ENCODE measurements around the gene NHLRC1. TPM values are rescaled to one million over a fixed set of nuclear protein-coding genes. Genes with fewer than 3 reads are reported as not detected.
"Not testable (repeated sequence)": the region's sequence is repeated elsewhere in the genome, so short reads cannot be mapped to it uniquely, and the experiment has no call there.

NHLRC1 gene
- total and polyA plus RNA-seq, 11 donors: 0.56 to 2.6 (median 1.3) TPM

DNA sequence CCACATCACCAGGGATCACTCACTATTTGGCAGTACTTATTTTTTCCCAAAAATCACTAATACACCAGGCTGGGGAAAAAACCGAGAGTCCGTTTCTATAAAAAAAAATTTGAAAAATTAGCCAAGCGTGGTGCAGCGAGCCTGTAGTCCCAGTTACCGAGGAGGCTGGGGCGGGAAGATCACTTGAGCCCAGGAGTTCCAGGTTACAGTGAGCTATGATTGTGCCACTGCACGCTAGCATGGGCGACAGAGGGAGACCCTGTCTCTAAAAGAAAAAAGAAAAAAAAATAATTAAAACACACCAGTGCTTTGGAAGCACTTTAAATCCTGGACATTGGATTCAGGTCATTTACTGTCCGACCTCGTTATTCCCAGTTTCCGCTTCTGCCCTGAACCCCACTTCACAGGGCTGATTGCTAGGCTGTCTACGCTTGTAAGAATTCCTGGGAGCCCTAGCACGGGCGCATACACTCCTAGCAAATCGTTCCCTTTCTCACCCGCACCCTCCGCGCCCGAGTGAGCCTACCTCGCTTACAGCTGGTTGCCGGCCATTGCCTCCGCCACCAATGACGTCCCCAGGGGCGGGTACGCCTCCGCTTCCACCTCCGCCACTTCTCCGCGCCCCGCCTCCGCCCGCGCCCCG, 32.2 kb upstream of the NHLRC1 start, which contains the start of gene TPMT:
TPMT (minus strand) TSS at position 571 of the 643 bp plus-strand sequence. CDS start 5,950 bp downstream, outside the sequence.
- intact Hi-C loops (cut with DNase I): loop anchor here in 2 of 10 donors (5.0 kb wide), 1 partner anchor 108 kb away; the partner anchor contains the start of gene DEK (in 2 of the 2)
- Histone ChIP-seq H3K27me3 (no peaks in the 10 kb centered on the region), H3K4me3 (peak within 1 kb of the TSS; percentile 84 to 99 (median 92)), H3K4me1 (peaks cover 0 to 33% (median 14%) of the 10 kb centered on the region in 12 donors), H3K27ac (peak within 1 kb of the TSS; percentile 65 to 93 (median 90)), H3K36me3 (peaks cover 0 to 5% (median 0%) of the 10 kb centered on the region in 9 donors), H3K9me3 (no peaks in the 10 kb centered on the region)
- DNase-seq: peak in 3 of 5 donors; percentile 21 to 33 (median 30)
- TF ChIP-seq POLR2A (IDR thresholded peaks at IDR 0.05): no peak
- TF ChIP-seq, protein P1, sequence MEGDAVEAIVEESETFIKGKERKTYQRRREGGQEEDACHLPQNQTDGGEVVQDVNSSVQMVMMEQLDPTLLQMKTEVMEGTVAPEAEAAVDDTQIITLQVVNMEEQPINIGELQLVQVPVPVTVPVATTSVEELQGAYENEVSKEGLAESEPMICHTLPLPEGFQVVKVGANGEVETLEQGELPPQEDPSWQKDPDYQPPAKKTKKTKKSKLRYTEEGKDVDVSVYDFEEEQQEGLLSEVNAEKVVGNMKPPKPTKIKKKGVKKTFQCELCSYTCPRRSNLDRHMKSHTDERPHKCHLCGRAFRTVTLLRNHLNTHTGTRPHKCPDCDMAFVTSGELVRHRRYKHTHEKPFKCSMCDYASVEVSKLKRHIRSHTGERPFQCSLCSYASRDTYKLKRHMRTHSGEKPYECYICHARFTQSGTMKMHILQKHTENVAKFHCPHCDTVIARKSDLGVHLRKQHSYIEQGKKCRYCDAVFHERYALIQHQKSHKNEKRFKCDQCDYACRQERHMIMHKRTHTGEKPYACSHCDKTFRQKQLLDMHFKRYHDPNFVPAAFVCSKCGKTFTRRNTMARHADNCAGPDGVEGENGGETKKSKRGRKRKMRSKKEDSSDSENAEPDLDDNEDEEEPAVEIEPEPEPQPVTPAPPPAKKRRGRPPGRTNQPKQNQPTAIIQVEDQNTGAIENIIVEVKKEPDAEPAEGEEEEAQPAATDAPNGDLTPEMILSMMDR (IDR thresholded peaks at IDR 0.05): no peak
- peak in 3 of 4 donors; percentile 9 to 18 (median 12) for ATAC-seq
- 0 to 1% (median 0%) methylated on average over 29 to 34 of the region's 34 CpGs for WGBS, 4 donors

DNA sequence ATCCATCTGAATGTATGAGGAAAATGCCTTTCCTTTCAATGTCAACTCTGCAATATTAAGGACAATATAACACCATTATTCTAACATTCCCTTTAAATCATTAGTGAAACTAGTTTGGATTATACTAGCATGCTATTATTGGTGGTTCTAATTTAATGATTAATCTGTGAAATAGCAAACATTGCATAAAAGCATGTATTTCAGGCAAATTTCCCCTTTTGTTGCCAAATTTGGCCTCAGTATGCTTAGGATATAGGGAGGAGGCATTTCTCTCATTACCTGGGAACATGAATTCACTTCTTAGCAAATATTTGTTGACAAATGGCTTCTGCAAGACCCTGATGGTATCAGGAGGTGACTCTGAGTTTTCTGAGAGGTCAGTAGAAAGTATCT, 30.8 kb upstream of the NHLRC1 start:
- no peak for TF ChIP-seq POLR2A (IDR thresholded peaks at IDR 0.05)
- TF ChIP-seq, protein P1 (IDR thresholded peaks at IDR 0.05): no peak
- Histone ChIP-seq H3K27me3 (no peaks in the 10 kb centered on the region), H3K36me3 (peaks cover 0 to 10% (median 7%) of the 10 kb centered on the region in 9 donors), H3K9me3 (no peaks in the 10 kb centered on the region), H3K4me3 (peak overlapping the region in 2 of 12 donors; percentile 88 to 92), H3K27ac (peak overlapping the region in 1 of 12 donors; percentile 90), H3K4me1 (peaks cover 0 to 34% (median 14%) of the 10 kb centered on the region in 12 donors)
- intact Hi-C loops (cut with DNase I): loop anchor here in 2 of 10 donors (5.0 kb wide), 1 partner anchor 109 kb away; the partner anchor contains the start of gene DEK (in 2 of the 2)
- ATAC-seq: no peak
- no peak for DNase-seq

DNA sequence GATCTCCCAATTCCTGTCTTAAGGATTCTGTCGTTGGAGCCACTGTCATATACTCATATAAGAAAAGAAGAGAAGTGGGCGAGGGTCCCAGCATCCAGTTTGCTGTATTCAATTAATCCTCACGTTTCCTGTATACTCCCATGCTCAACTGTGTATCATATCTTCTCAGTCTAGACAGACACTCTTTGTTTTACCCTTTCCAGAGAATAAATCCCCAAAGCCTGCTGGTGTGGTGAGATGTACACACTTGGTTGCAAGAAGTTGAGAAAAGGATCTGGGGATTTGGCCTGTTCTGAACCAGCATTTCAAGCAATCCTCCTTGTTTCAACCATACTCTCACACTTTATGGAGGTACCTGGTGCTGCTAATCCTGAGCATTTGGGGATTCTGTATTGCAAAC, 29.3 kb upstream of the NHLRC1 start:
- H3K4me3 ChIP-seq: no peak overlapping the region
- peaks cover 0 to 25% (median 17%) of the 10 kb centered on the region in 9 donors for H3K36me3 ChIP-seq
- intact Hi-C loops (cut with DNase I): loop anchor here in 2 of 10 donors (5.0 kb wide), 1 partner anchor 110 kb away; the partner anchor contains the start of gene DEK (in 2 of the 2)
- no peaks in the 10 kb centered on the region for H3K9me3 ChIP-seq
- WGBS, 4 donors: 74 to 81% (median 76%) methylated on average over 3 of the region's 3 CpGs
- no peak for ATAC-seq
- H3K4me1 ChIP-seq: peaks cover 0 to 32% (median 14%) of the 10 kb centered on the region in 12 donors
- no peak for DNase-seq
- TF ChIP-seq, protein P1 (IDR thresholded peaks at IDR 0.05): no peak
- no peak for TF ChIP-seq POLR2A (IDR thresholded peaks at IDR 0.05)
- no peak overlapping the region for H3K27ac ChIP-seq
- no peaks in the 10 kb centered on the region for H3K27me3 ChIP-seq

DNA sequence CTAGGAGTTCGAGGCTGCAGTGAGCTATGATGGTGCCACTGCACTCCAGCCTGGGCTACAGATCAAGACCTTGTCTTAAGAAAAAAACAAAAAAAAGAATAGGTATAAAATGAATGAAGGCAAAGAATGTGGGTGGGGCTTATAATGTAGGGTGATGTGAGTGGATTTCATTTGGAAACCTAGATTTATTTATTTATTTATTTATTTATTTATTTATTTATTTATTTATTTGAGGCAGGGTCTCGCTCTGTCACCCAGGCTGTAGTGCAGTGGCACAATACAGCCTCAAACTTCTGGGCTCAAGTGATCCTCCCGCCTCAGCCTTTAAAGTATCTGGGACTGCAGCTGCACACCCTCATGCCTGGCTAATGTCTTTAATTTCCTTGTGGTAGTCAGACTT, 28.9 kb upstream of the NHLRC1 start:
- intact Hi-C loops (cut with DNase I): loop anchor here in 2 of 10 donors (5.0 kb wide), 1 partner anchor 111 kb away; the partner anchor contains the start of gene DEK (in 2 of the 2)

More for the DNA sequence above, 28.9 kb upstream of the NHLRC1 start:
- not testable (repeated sequence) for H3K27ac ChIP-seq, DNase-seq, H3K27me3 ChIP-seq, ATAC-seq, H3K9me3 ChIP-seq, H3K4me3 ChIP-seq
- Histone ChIP-seq H3K4me1 (peaks cover 0 to 30% (median 13%) of the 10 kb centered on the region in 12 donors), H3K36me3 (peaks cover 0 to 29% (median 19%) of the 10 kb centered on the region in 9 donors)
- WGBS, 4 donors: 96 to 99% (median 98%) methylated on average over 3 of the region's 3 CpGs
